ENCODE results near the gene HIGD2A. TPM values are rescaled to one million over a fixed set of nuclear protein-coding genes. Genes with fewer than 3 reads are reported as not detected.

HIGD2A gene
- total and polyA plus RNA-seq, 2 donors (not counting 3 experiments of a cell fraction or from before 2014, with no cell fraction given): 96.2 to 210 TPM

GRCh38 chr5:176394096-176394495 lies 5.5 kb downstream of the HIGD2A start:
- Histone ChIP-seq H3K27me3 (ENCODE audit: control insufficient read depth in 2 of 2, insufficient read depth in 2 of 2, low read length in 2 of 2) (no peaks in the 10 kb centered on the region), H3K4me1 (ENCODE audit: control insufficient read depth, extremely low read depth, insufficient read depth, low read length) (peaks cover 4% of the 10 kb centered on the region), H3K9ac (replicated peaks; ENCODE audit: extremely low read depth, insufficient read depth, low read length) (no peak overlapping the region), H3K79me2 (ENCODE audit: control insufficient read depth, insufficient read depth, low read length) (no peaks in the 10 kb centered on the region), H2AFZ (ENCODE audit: low read depth, low read length) (no peak overlapping the region), H3K4me3 (replicated peaks in 1 of 3; ENCODE audit: insufficient read depth in 1 of 3, low read depth in 1 of 3, low read length in 3 of 3) (no peak overlapping the region), H4K20me1 (replicated peaks; ENCODE audit: control insufficient read depth, extremely low read depth, insufficient read depth, low read length) (no peaks in the 10 kb centered on the region), H3K9me3 (replicated peaks; ENCODE audit: control insufficient read depth, insufficient read depth, low read length) (no peaks in the 10 kb centered on the region), H3K27ac (ENCODE audit: insufficient read depth, low read depth, low read length) (no peak overlapping the region), H3K4me2 (ENCODE audit: insufficient read depth, low read length) (no peak overlapping the region), H3K9me1 (replicated peaks; ENCODE audit: control insufficient read depth, extremely low read depth, insufficient read depth, low read length) (no peaks in the 10 kb centered on the region), H3K36me3 (ENCODE audit: control insufficient read depth in 2 of 2, extremely low read depth in 1 of 2, insufficient read depth in 2 of 2, low read length in 2 of 2) (peaks cover 2 to 27% of the 10 kb centered on the region in 2 experiments)
- dilution Hi-C loops (cut with MboI; ENCODE audit: extremely low pct_ligation_motif_present, low sequenced_read_pairs) (no loop called here), intact Hi-C loops (cut with micrococcal nuclease) (no loop called here)
- FAIRE-seq (no peak), DNase-seq (ENCODE audit: low read depth, low spot score) (no peak)
- CTCF ChIA-PET: interaction anchor here (1.6 kb wide), 1 partner anchor 13 kb away, joined by 3 read pairs; no protein-coding TSS in a partner anchor
- TF ChIP-seq POLR2A (IDR thresholded peaks at IDR 0.05; ENCODE audit: low read depth, low read length) (no peak), FOS (IDR thresholded peaks at IDR 0.05; ENCODE audit: borderline replicate concordance, insufficient read depth, low read length) (no peak), MAX (IDR thresholded peaks at IDR 0.05; ENCODE audit: insufficient read depth, insufficient read length) (no peak), GATA2 (IDR thresholded peaks at IDR 0.05; ENCODE audit: insufficient read depth, insufficient read length, low read depth, low read length) (no peak), JUN (IDR thresholded peaks at IDR 0.05; ENCODE audit: borderline replicate concordance, insufficient read depth, insufficient read length, low read depth) (no peak), EZH2 (IDR thresholded peaks at IDR 0.05; ENCODE audit: borderline replicate concordance, low read depth, low read length, severe bottlenecking) (no peak), POLR2AphosphoS5 (IDR thresholded peaks at IDR 0.05; ENCODE audit: insufficient read depth, low read depth, low read length) (no peak), CTCF (IDR thresholded peaks at IDR 0.05; ENCODE audit: extremely low read depth in 1 of 2, insufficient read depth in 1 of 2, low read depth in 1 of 2, low read length in 2 of 2) (no peak), MYC (IDR thresholded peaks at IDR 0.05; ENCODE audit: low read depth, low read length) (no peak)
- BruUV-seq (replicated peaks): no TSS peak
- POLR2A ChIA-PET: no interaction called here
